Neural cell (in vitro differentiated cells): ENCODE measurements around the gene C1orf105. TPM values are rescaled to one million over a fixed set of nuclear protein-coding genes. Genes with fewer than 3 reads are reported as not detected.

Experiments used
- H2AFZ ChIP-seq: fragments of 200-600, 300-800 bp; sonication (generic), shearing (Covaris generic); 2 replicates; pipeline ENCODE4 v1.6.0; 2014; ENCODE audit warnings: low read depth, mild to moderate bottlenecking, antibody characterized with exemption, low read length, moderate library complexity
- H3F3A ChIP-seq: fragments of 200-600 bp; shearing (Covaris generic); 2 replicates; pipeline ENCODE4 v1.6.1; 2016; ENCODE audit warnings: mild to moderate bottlenecking, moderate library complexity, mixed read lengths, antibody characterized with exemption, low read length; ENCODE audit not compliant: insufficient read depth, poor library complexity, severe bottlenecking
- H3K27ac ChIP-seq: fragments of 200-600, 300-800 bp; sonication (generic), shearing (Covaris generic); 2 replicates; pipeline ENCODE4 v1.5.1; 2014; ENCODE audit warnings: mild to moderate bottlenecking, low read length, moderate library complexity
- H3K27me3 ChIP-seq: fragments of 300-800, 200-600 bp; sonication (generic), shearing (Covaris generic); 2 replicates; pipeline ENCODE4 v1.6.0; 2014; ENCODE audit warnings: mild to moderate bottlenecking, low read depth, low read length, moderate library complexity; ENCODE audit not compliant: insufficient read depth
- H3K36me3 ChIP-seq: fragments of 300-800, 200-600 bp; sonication (generic), shearing (Covaris generic); 2 replicates; pipeline ENCODE4 v1.5.1; 2014; ENCODE audit warnings: mild to moderate bottlenecking, antibody characterized with exemption, low read length, moderate library complexity; ENCODE audit not compliant: insufficient read depth
- H3K4me2 ChIP-seq: fragments of 300-800, 200-600 bp; sonication (generic), shearing (Covaris generic); 2 replicates; pipeline ENCODE4 v1.6.0; 2014; ENCODE audit warnings: mild to moderate bottlenecking, low read length
- H3K4me3 ChIP-seq: fragments of 300-800, 200-600 bp; sonication (generic), shearing (Covaris generic); 2 replicates; pipeline ENCODE4 v1.5.1; 2014; ENCODE audit warnings: mild to moderate bottlenecking, low read length, moderate library complexity
- H3K79me2 ChIP-seq: fragments of 200-600 bp; shearing (Covaris generic); replicated peaks from 2 replicates; pipeline ENCODE4 v1.6.0; 2014; ENCODE audit warnings: mild to moderate bottlenecking, low read length, moderate library complexity; ENCODE audit not compliant: insufficient read depth
- H3K9ac ChIP-seq: fragments of 300-800, 200-600 bp; sonication (generic), shearing (Covaris generic); 2 replicates; pipeline ENCODE4 v1.6.1; 2016; ENCODE audit warnings: mild to moderate bottlenecking, low read length, mixed read lengths
- H3K9me2 ChIP-seq: fragments of 200-600 bp; shearing (Covaris generic); 2 replicates; pipeline ENCODE4 v1.6.1; 2016; ENCODE audit warnings: mild to moderate bottlenecking, low read length, mixed read lengths; ENCODE audit not compliant: insufficient read depth
- H3K9me3 ChIP-seq: fragments of 200-600, 300-800 bp; sonication (generic), shearing (Covaris generic); 2 replicates; pipeline ENCODE4 v1.6.1; 2016; ENCODE audit warnings: mild to moderate bottlenecking, mixed run types, low read length, moderate library complexity, mixed read lengths
- H4K20me1 ChIP-seq: fragments of 200-600 bp; shearing (Covaris generic); 2 replicates; pipeline ENCODE4 v1.6.1; 2016; ENCODE audit warnings: mild to moderate bottlenecking, mixed run types; ENCODE audit not compliant: insufficient read depth
- CTCF ChIP-seq: fragments of 450-650 bp; IDR thresholded peaks from 2 replicates; pipeline ENCODE4 v1.5.1; 2014; ENCODE audit warnings: antibody characterized with exemption, mild to moderate bottlenecking, moderate library complexity; ENCODE audit not compliant: poor library complexity, severe bottlenecking
- EP300 ChIP-seq: fragments of 450-650 bp; conservative IDR thresholded peaks from 2 replicates; pipeline ENCODE4 v1.6.1; 2014; ENCODE audit warnings: antibody characterized with exemption, mild to moderate bottlenecking, moderate library complexity; ENCODE audit not compliant: poor library complexity, severe bottlenecking
- EZH2 ChIP-seq: fragments of 200-600, 300-800 bp; shearing (Covaris generic), sonication (generic); IDR thresholded peaks from 2 replicates; pipeline ENCODE4 v1.6.1; 2014; ENCODE audit warnings: antibody characterized with exemption, low read length, borderline replicate concordance, mild to moderate bottlenecking; ENCODE audit not compliant: insufficient read depth, poor library complexity, severe bottlenecking
- MXI1 ChIP-seq: fragments of 450-650 bp; conservative IDR thresholded peaks from 2 replicates; pipeline ENCODE4 v1.6.1; 2014; ENCODE audit warnings: antibody characterized with exemption, mild to moderate bottlenecking; ENCODE audit not compliant: poor library complexity, severe bottlenecking
- POLR2AphosphoS5 ChIP-seq: IDR thresholded peaks from 2 replicates; pipeline ENCODE4 v1.6.1; 2012
- RAD21 ChIP-seq: fragments of 450-650 bp; conservative IDR thresholded peaks from 2 replicates; pipeline ENCODE4 v1.6.1; 2014; ENCODE audit warnings: antibody characterized with exemption, mild to moderate bottlenecking, moderate library complexity
- REST ChIP-seq: IDR thresholded peaks from 2 replicates; pipeline ENCODE4 v1.6.1; 2012; ENCODE audit warnings: borderline replicate concordance
- SMC3 ChIP-seq: fragments of 450-650 bp; conservative IDR thresholded peaks from 2 replicates; pipeline ENCODE4 v1.6.1; 2014; ENCODE audit warnings: antibody characterized with exemption, mild to moderate bottlenecking, moderate library complexity; ENCODE audit not compliant: poor library complexity
- TAF1 ChIP-seq: IDR thresholded peaks from 2 replicates; pipeline ENCODE4 v1.6.1; 2012; ENCODE audit warnings: low read depth
- polyA plus RNA-seq: library from polyadenylated mRNA; depleted of rRNA; stranded (reverse); fragments of >200 nt; gene quantifications from 2 replicates; pipeline ENCODE4 v1.2.3, GENCODE V29; 2014

C1orf105 gene
- polyA plus RNA-seq, 1 donor from 2014 or later = not detected

- TF ChIP-seq MXI1 (no peak), SMC3 (no peak)
- H3K9me2 ChIP-seq = no peaks in the 10 kb centered on the region
- no peak overlapping the region for H3K4me3 ChIP-seq
- no peaks in the 10 kb centered on the region for H4K20me1 ChIP-seq
- no peak overlapping the region for H2AFZ ChIP-seq
- no peaks in the 10 kb centered on the region for H3K36me3 ChIP-seq
- no peak overlapping the region for H3K9ac ChIP-seq
- H3K27ac ChIP-seq = no peak overlapping the region
- H3K79me2 ChIP-seq = no peaks in the 10 kb centered on the region
- H3F3A ChIP-seq = no peaks in the 10 kb centered on the region
- H3K4me2 ChIP-seq = no peak overlapping the region
- no peaks in the 10 kb centered on the region for H3K9me3 ChIP-seq
- H3K27me3 ChIP-seq = no peaks in the 10 kb centered on the region
Measured at GRCh38 chr1:172405912-172406311, 14.6 kb upstream of the C1orf105 start.

GRCh38 chr1:172406968-172407367 is 13.5 kb upstream of the C1orf105 start:
- H3K4me2 ChIP-seq = no peak overlapping the region
- no peak overlapping the region for H3K27ac ChIP-seq
- no peaks in the 10 kb centered on the region for H3K27me3 ChIP-seq
- H3K36me3 ChIP-seq = no peaks in the 10 kb centered on the region
- H3F3A ChIP-seq = no peaks in the 10 kb centered on the region
- no peaks in the 10 kb centered on the region for H4K20me1 ChIP-seq
- no peaks in the 10 kb centered on the region for H3K9me2 ChIP-seq
- TF ChIP-seq CTCF (no peak), REST (no peak), EP300 (no peak), POLR2AphosphoS5 (no peak), EZH2 (no peak), TAF1 (no peak), RAD21 (no peak), MXI1 (no peak), SMC3 (no peak)
- H3K9ac ChIP-seq = no peak overlapping the region
- H3K9me3 ChIP-seq = no peaks in the 10 kb centered on the region
- no peak overlapping the region for H3K4me3 ChIP-seq
- no peaks in the 10 kb centered on the region for H3K79me2 ChIP-seq
- no peak overlapping the region for H2AFZ ChIP-seq

- Histone ChIP-seq H3F3A (no peaks in the 10 kb centered on the region), H4K20me1 (no peaks in the 10 kb centered on the region), H2AFZ (no peak overlapping the region), H3K9me3 (no peaks in the 10 kb centered on the region), H3K27me3 (no peaks in the 10 kb centered on the region), H3K9me2 (no peaks in the 10 kb centered on the region), H3K4me3 (no peak overlapping the region), H3K36me3 (no peaks in the 10 kb centered on the region), H3K27ac (no peak overlapping the region), H3K9ac (no peak overlapping the region), H3K79me2 (no peaks in the 10 kb centered on the region), H3K4me2 (no peak overlapping the region)
- TF ChIP-seq EZH2 (no peak), TAF1 (no peak), MXI1 (no peak), EP300 (no peak), SMC3 (no peak), REST (no peak), POLR2AphosphoS5 (no peak), RAD21 (no peak), CTCF (no peak)
Measured at GRCh38 chr1:172408958-172409357, 11.5 kb upstream of the C1orf105 start.
